A673 (cell line): ENCODE data around the gene SHC4.

ENCODE experiments used
- EZH2 ChIP-seq: fragments of 200-600 bp; sonication (generic); IDR thresholded peaks from 2 replicates; pipeline ENCODE4 v1.6.1; 2017; ENCODE audit warnings: borderline replicate concordance, low read depth, mild to moderate bottlenecking, mixed read lengths, antibody characterized with exemption, low read length; ENCODE audit not compliant: poor library complexity, severe bottlenecking
- TF ChIP-seq, protein P1 (sequence below): fragments of 300-800, 200-600 bp; sonication (generic); conservative IDR thresholded peaks from 2 replicates; pipeline ENCODE4 v1.5.1; 2017; ENCODE audit warnings: low read depth, mild to moderate bottlenecking, antibody characterized with exemption, low read length, moderate library complexity, mixed read lengths

DNA sequence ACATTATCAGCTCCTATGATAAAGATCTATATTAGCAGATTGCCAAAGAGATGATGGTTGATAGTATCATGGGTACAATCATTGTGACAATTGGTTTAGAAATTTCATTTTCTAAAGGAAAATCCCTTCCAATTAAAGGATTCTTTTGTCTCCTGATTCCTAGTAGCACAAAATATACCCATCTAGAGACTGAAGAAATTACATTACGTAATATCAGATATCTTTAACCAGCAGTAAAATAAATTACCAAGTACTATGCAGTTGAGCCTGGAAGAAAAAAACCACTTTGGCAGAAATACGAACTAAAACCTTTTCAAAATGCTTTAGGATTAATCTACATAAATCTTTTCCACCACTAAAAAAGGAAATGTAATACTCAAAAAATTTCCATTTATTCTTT lies 35.6 kb upstream of the SHC4 start:
- TF ChIP-seq, protein P1, sequence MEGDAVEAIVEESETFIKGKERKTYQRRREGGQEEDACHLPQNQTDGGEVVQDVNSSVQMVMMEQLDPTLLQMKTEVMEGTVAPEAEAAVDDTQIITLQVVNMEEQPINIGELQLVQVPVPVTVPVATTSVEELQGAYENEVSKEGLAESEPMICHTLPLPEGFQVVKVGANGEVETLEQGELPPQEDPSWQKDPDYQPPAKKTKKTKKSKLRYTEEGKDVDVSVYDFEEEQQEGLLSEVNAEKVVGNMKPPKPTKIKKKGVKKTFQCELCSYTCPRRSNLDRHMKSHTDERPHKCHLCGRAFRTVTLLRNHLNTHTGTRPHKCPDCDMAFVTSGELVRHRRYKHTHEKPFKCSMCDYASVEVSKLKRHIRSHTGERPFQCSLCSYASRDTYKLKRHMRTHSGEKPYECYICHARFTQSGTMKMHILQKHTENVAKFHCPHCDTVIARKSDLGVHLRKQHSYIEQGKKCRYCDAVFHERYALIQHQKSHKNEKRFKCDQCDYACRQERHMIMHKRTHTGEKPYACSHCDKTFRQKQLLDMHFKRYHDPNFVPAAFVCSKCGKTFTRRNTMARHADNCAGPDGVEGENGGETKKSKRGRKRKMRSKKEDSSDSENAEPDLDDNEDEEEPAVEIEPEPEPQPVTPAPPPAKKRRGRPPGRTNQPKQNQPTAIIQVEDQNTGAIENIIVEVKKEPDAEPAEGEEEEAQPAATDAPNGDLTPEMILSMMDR = no peak
- no peak for TF ChIP-seq EZH2
